GM18505 (cell line): ENCODE results near the gene NSD1.
A peak's percentile ranks its signal among the peaks of the same experiment; 100 is the strongest.
"Not testable (repeated sequence)": the region's sequence is repeated elsewhere in the genome, so short reads cannot be mapped to it uniquely, and the experiment has no call there.

Experiments used
- ATAC-seq: cut with Tn5 transposase; IDR thresholded peaks from one replicate; pipeline ENCODE4 v1.9.1; 2021; ENCODE audit not compliant: unreplicated experiment
- POLR2A ChIP-seq: IDR thresholded peaks from 4 replicates; pipeline ENCODE4 v1.6.1; 2011; ENCODE audit warnings: borderline replicate concordance; ENCODE audit not compliant: insufficient read depth, insufficient read length; ENCODE audit errors: extremely low read depth

NSD1 gene

DNA sequence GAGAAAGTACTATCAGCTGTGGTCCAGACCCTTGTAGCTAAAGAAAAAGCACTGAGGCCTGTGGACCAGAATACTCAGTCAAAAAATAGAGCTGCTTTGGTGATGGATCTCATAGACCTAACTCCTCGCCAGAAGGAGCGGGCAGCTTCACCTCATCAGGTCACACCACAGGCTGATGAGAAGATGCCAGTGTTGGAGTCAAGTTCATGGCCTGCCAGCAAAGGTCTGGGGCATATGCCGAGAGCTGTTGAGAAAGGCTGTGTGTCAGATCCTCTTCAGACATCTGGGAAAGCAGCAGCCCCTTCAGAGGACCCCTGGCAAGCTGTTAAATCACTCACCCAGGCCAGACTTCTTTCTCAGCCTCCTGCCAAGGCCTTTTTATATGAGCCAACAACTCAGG, 161.1 kb downstream of the NSD1 start:
- no peak for ATAC-seq
- TF ChIP-seq POLR2A, result no peak

DNA sequence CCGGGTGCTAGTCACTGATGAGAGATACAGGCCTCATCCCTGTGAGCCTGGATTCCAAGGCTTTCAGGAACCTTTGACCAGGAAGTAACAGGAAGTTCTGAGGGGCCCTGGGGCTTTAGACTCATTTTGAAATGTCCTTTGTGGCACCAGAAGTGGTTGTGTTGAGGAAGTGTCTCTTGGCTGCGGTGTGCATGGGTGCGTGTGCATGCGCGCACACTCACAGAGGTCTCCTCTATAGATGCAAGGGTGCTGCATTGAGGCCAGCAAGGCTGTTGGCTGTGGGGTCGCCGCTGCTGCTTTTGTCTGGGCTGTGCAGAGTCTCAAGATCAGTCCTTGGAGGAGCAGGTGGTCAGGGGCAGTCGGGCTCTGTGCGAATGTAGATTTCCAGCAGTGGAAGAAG, 162.4 kb downstream of the NSD1 start:
- ATAC-seq, result no peak
- TF ChIP-seq POLR2A, result peak; percentile 11

DNA sequence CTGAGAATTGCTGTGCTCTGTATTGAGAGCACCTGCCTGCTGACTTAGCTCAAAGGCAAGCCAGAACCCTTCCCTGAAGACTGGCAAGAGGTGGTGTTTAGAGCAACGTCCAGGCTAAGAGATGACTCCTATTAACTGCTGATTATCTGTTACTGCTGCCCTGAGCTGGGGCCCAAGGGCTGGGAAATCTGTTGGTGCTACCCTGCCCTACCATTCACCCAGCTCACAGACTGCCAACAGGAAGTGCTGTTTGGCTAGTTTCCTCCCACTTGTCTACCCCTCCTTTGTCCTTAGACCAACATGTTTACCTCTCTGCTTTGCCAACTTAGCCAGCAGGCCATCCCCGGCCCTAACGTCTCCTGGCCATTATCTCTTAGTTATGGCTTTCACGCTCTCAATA, 163.0 kb downstream of the NSD1 start:
- ATAC-seq, result no peak
- TF ChIP-seq POLR2A, result no peak

DNA sequence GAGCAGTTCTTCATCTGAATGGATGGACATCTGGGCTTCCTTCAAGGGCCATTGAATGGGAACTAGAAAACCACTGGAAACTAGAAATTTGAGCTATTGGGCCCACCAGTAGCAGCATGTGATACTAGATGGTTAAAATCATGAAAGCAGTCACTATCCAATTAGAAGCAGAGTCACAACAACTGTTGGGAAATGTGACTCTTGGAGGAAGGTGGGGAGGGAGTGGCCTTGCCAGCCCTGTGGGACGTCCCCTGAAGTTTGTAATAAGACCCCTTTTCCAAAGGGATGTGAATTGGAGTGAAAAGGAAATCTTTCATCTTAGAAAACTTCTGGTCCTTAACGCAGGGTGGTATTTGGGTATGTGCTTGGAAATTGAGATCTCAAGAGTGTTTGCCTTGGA, 164.3 kb downstream of the NSD1 start:
- no peak for ATAC-seq
- TF ChIP-seq POLR2A, result no peak

DNA sequence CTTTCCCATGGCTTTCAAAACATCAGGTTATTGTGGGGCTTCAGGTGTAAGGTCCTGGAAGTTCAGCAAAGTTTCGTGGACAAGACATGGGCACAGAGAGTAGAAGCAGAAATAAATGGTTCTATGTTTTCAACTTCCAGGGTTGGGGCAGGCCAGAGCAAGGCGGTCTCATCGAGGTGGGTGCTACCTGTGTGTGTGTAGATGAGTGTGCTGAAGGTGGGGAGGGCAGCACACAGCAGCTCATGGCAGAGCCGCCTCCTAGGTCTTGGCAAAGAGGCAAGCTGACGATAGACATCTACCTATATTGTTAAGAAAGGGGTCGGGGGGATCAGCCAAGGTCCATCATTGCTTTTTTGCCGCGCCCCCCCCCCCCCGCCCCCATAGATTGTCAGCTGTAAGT, 166.1 kb downstream of the NSD1 start:
- no peak for TF ChIP-seq POLR2A
- ATAC-seq, result no peak

DNA sequence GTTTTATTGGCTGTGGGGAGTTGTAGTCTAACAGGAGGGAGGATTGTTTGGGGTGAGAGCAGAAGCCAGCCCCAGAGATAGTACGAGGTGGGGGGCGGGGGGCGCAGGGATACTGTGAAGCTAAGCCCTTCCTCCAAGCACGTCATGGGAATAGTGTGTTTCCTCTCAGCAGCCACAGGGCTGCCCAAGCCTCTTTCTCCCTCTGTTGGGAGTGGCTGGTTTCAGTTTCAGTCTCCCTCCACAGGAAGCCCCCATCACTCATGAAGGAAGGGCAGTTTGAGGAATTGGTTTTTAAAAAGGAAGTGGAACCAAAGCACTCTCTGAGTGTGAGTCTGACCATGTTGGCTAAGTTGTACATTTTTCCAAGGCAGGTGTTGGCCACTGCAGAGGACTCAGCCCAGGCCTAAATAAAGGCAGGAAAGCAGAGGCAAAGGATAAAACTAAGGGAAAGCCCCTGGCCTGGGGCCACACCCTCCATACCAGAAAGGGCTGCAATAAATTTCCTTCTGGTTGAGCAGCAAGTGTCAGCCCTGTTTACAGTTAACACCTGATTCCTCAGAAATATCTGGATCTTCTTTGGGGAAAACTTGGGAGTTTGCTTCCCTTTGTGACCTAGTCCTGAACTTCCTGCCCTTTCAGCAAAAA, 166.8 kb downstream of the NSD1 start:
- no peak for TF ChIP-seq POLR2A
- ATAC-seq, result no peak

DNA sequence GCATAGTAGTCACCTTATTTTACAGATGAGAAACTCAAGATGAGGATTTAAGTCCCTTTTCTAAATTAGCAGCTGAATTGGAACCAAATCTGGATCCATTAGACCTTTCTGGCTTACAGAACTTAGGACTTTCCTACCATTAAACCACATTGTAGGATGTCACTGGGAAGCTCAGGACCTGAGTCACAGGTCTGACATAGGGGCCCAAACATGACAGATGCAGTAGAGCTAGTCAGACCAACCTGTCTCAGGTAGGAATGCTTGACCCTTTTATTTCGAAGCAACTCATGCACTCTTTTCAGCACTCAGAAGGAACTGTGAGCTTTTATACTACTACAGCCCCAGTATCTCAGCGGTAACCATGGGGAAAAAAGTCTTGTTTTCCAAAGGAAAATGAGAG, 167.4 kb downstream of the NSD1 start:
- no peak for ATAC-seq
- no peak for TF ChIP-seq POLR2A

DNA sequence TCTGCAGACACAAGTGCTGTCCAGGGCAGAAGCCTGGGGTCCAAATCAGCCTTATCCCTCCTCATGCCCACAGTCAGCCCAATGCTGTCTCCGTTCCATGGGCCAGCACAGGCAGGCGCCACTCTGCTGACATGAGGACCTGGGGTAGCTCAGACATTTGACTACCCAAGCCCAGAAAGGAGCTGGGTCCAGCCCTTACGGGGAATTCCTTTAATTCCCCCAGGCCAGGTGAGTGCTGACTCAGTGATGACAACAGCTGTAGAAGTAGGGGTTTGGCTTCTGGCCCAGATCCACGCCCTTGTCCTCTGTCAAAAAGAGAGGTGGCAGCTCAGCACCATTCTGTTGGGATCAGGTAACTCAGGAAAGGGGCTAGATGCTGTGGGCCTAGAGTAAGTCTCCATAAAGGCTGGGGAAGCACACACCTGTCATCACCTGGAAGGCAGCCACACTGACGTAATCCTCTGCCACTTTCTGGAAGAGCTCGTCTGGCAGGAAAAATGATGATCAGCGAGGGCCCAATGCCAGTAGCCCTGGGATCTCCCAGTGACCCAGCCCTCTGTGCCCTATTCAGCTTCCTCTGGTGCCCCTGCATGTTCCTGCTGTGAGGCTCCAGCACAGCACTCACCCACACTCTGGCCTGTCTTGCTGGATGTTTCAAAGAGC, 168.1 kb downstream of the NSD1 start:
- no peak for TF ChIP-seq POLR2A
- no peak for ATAC-seq

DNA sequence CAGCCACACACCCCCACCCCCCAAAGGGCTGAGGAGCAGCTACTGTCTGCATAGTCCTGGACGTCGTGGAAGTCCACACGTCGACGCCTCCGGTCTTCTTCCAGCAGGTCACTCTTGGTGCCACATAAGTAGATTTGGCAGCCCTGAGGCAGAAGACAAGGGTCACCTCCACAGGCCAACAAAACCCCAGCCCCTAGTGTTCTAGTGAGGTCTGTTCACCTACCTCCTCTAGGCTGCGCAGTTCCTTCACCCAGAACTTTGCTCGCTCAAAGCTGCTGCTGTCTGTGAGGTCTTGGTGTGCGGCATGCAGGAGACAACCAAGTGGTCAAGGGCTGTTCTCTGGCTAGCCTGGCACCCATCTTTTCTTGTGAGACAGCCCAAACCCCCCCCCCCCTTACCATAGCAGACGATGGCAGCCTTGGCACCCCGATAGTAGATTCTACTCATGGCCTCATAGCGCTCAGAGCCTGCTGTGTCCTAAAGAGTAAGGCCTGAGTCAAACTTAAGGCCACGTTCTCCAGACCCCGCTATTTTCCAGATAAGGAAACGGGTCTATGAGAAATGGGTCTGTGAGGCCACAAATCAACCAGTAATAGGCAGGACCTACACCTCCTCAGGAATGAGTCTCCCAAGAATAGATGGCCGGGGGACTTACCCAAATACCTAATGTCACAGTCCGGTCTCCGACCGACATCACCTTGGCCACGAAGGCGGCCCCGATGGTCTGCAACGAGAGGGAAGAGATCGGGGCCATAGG, 169.0 kb downstream of the NSD1 start:
- no peak for ATAC-seq
- no peak for TF ChIP-seq POLR2A

DNA sequence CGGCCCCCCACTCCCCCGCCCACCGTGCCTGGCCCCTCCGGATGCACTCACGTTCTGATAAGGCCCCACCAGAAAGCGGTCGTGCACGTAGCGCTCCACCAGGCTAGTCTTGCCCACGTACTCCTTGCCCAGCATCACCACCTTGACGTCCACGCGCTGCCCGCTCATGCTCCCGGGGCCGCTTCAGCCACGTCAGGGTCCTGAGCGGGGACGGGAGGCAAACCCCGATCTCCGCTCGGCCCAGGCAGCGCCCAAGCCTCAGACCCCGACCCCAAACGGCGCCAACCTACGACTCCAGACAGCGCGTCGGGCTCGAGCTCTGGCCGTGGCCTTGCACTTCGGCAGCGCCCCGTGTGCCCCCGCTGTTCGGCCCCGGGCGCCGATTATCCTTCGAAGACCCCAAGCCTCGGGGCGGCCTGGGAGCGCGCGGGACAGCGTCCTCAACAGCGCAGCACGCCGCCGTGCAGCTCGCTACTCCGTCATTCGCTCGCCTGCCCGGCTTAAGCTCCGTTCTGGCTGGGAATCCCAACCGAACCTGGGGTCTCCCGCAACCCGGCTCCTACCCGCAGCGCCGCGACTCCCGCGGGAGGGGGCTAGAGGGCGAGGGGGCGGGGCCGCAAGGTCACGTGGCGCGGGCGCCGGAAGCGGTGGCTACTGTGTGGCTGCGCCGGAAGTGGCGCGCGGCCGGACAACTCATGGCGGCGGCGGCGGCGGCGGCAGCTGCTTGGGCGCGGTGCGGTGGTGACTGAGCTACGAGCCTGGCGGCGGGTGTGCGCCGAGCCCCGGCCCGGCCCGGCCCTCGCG, 169.8 kb downstream of the NSD1 start, which contains the start of the genes PRELID1 and RAB24:
Gene PRELID1 (plus strand): TSS at position 679 of the 804 bp plus-strand sequence. CDS start 187 bp downstream, outside the sequence.
Gene RAB24 (minus strand): TSS at position 599 of the 804 bp plus-strand sequence. CDS start 431 bp downstream, at position 168.
- ATAC-seq, result peak; percentile 57

DNA sequence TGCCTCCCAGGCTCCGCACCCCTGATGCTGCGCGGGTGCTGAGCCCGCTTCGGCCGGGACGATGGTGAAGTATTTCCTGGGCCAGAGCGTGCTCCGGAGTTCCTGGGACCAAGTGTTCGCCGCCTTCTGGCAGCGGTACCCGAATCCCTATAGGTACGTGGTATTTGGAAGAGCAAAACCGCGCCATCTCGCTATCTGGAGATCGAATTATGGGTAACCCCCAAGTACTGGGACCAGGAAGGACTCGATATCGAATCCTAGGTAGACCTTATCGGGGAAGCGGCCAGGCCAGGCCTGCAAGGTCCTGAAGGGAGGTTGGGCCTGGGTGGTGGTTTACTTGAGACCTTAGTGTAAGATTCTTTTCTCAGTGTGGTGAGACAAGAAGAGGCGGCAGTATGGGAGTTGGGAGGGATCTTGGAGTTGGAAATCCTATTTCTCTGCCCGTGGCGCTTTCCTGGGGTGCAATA, 170.4 kb downstream of the NSD1 start:
- TF ChIP-seq POLR2A, result no peak
- ATAC-seq, result no peak

More for the DNA sequence above, 169.8 kb downstream of the NSD1 start, which contains the start of the genes PRELID1 and RAB24:
- TF ChIP-seq POLR2A, result peak; percentile 62

DNA sequence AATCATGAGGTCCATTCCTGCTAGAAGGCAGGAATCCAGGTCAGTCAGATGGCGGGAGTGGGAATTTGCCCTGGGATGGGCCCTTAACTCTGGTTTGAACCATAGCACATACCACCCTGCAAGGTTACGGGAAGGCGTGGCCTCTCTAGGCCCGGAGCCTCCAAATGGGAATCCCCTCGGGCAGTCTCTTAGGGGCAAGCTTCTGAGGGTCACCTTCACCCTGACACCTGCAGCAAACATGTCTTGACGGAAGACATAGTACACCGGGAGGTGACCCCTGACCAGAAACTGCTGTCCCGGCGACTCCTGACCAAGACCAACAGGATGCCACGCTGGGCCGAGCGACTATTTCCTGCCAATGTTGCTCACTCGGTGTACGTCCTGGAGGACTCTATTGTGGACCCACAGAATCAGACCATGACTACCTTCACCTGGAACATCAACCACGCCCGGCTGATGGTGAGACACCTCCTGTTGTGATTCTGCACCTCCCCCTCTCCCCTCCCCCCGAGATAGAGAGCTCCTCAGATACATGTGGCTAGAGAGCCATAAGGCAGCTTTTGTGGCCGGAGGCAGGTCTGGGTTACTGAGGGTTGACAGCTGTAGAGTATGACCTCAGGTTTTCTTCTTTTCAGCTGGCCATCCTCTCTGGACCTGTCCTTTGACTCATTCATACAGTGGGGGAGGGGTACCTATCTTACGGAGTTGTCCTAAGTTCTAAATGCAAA, 171.0 kb downstream of the NSD1 start:
- ATAC-seq, result no peak
- TF ChIP-seq POLR2A, result no peak

DNA sequence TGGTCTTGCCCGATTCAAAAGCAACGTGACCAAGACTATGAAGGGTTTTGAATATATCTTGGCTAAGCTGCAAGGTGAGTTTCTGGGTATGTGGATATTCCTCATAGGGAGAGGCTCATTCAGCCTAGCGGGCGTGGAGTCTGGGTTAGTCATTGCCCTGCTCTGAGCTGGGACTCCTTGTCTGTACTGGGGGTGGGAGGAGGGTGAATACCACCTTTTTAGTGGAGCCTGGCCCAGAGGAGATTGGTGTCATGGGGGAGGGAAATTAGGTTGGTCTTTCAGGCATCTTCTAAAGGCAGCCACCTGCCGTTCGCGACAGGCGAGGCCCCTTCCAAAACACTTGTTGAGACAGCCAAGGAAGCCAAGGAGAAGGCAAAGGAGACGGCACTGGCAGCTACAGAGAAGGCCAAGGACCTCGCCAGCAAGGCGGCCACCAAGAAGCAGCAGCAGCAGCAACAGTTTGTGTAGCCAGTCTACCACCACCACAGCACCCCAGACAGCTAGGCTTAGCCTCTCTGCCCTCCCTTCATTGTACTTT, 172.6 kb downstream of the NSD1 start:
- ATAC-seq, result not testable (repeated sequence)
